ENCODE measurements around the gene SCD. TPM values are rescaled to one million over a fixed set of nuclear protein-coding genes. Genes with fewer than 3 reads are reported as not detected.

The SCD gene
- total RNA-seq, 1 donor from 2014 or later: 298 TPM

DNA sequence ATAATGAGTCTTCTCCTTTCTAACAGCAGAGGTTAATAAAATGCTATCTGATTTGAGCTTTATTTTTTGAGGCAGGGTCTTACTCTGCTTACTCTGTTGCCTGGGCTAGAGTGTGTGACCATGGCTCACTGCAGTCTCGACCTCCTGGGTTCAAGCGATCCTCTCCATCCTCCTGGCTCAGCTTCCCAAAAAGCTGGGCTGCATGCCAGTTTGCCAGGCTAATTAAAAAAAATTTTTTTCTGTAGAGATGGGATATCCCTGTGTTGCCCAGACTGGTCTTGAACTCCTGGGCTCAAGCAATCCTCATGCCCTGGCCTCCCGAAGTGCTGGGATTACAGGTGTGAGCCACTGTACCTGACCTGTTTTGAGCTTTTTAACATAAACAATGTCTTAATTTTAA, 56.7 kb downstream of the SCD start:
- FAIRE-seq (no peak), DNase-seq (ENCODE audit: low read depth) (no peak)
- Histone ChIP-seq H3K4me3 (ENCODE audit: low read depth, low read length) (no peak overlapping the region), H3K36me3 (ENCODE audit: control insufficient read depth, insufficient read depth, low read length) (no peaks in the 10 kb centered on the region), H3K27me3 (ENCODE audit: control insufficient read depth, insufficient read depth, low read length) (no peaks in the 10 kb centered on the region)
- TF ChIP-seq, protein P1, sequence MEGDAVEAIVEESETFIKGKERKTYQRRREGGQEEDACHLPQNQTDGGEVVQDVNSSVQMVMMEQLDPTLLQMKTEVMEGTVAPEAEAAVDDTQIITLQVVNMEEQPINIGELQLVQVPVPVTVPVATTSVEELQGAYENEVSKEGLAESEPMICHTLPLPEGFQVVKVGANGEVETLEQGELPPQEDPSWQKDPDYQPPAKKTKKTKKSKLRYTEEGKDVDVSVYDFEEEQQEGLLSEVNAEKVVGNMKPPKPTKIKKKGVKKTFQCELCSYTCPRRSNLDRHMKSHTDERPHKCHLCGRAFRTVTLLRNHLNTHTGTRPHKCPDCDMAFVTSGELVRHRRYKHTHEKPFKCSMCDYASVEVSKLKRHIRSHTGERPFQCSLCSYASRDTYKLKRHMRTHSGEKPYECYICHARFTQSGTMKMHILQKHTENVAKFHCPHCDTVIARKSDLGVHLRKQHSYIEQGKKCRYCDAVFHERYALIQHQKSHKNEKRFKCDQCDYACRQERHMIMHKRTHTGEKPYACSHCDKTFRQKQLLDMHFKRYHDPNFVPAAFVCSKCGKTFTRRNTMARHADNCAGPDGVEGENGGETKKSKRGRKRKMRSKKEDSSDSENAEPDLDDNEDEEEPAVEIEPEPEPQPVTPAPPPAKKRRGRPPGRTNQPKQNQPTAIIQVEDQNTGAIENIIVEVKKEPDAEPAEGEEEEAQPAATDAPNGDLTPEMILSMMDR (IDR thresholded peaks at IDR 0.05; ENCODE audit: insufficient read depth, low read length, severe bottlenecking): no peak

DNA sequence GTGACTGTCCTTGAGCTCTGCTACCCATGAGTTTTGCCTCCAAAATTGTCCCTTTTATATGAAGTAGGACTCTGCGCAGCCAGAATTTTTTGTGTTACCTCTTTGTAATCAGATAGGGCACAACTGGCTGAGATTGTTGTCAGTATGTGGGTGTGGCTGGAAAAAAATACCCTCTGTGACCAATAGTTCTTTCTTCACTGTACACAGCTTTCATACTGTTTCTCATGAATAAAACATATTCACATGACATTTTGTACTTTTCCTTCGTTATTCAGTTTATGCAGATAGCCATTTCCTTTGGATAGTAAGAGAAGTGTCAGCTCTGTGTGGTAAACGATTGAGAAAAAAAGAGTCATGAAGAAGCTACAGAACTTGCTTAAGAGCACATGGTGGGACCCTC, 66.1 kb downstream of the SCD start:
- no peaks in the 10 kb centered on the region for H3K36me3 ChIP-seq (ENCODE audit: control insufficient read depth, insufficient read depth, low read length)
- TF ChIP-seq, protein P1 (IDR thresholded peaks at IDR 0.05; ENCODE audit: insufficient read depth, low read length, severe bottlenecking): no peak
- H3K4me3 ChIP-seq (ENCODE audit: low read depth, low read length): no peak overlapping the region
- H3K27me3 ChIP-seq (ENCODE audit: control insufficient read depth, insufficient read depth, low read length): no peaks in the 10 kb centered on the region
- DNase-seq (ENCODE audit: low read depth): no peak
- no peak for FAIRE-seq

Other genes starting within 250 kb of the SCD start
- gene ERLIN1, start 161.2 kb upstream of the SCD start, total RNA-seq: 31.6 and 76.9 TPM in 2 replicates
- gene CHUK, start 117.6 kb upstream of the SCD start, total RNA-seq: 28.7 and 31.6 TPM in 2 replicates
- gene CWF19L1, start 79.6 kb upstream of the SCD start, total RNA-seq: 22.8 and 25.0 TPM in 2 replicates
- 107 and 131 TPM in 2 replicates for gene BLOC1S2, start 60.6 kb upstream of the SCD start, total RNA-seq
- gene PKD2L1, start 17.0 kb upstream of the SCD start, total RNA-seq: under 0.01 TPM in 1 of 2 replicates, not detected in the other
- gene WNT8B, start 115.8 kb downstream of the SCD start, total RNA-seq: not detected in 2 replicates
- 1.6 and 1.7 TPM in 2 replicates for gene SEC31B, start 172.6 kb downstream of the SCD start, total RNA-seq
- gene NDUFB8, start 182.6 kb downstream of the SCD start, total RNA-seq: 134 and 284 TPM in 2 replicates
- 9.0 and 10.8 TPM in 2 replicates for gene HIF1AN, start 188.7 kb downstream of the SCD start, total RNA-seq